ACHN (cell line): ENCODE results near the gene TBC1D2B.

Source experiments
- DNase-seq: peaks from one replicate; pipeline ENCODE4 v3.0.0-alpha.2; 2015
- in situ Hi-C: cut with HindIII; loops from 2 replicates; pipeline ENCODE4 v1.10.0; 2017; ENCODE audit warnings: low sequenced_read_pairs, low pct_ligation_motif_present, low pct_unique_long_range_greater_than_20kb

Gene TBC1D2B

GRCh38 chr15:78100886-78101285, 23.4 kb upstream of the TBC1D2B start:
- DNase-seq, result no peak
- in situ Hi-C loops, result no loop called here

- DNase-seq, result no peak
- in situ Hi-C loops, result no loop called here
Observed at GRCh38 chr15:78098131-78098755, 20.7 kb upstream of the TBC1D2B start.

GRCh38 chr15:78097667-78098066, 20.2 kb upstream of the TBC1D2B start:
- DNase-seq, result no peak
- in situ Hi-C loops, result no loop called here

- in situ Hi-C loops, result no loop called here
Observed at GRCh38 chr15:78093242-78094020, 15.9 kb upstream of the TBC1D2B start.

GRCh38 chr15:78092261-78093041, 14.9 kb upstream of the TBC1D2B start, which contains the start of gene SH2D7:
SH2D7 (plus strand) TSS chr15:78092561; CDS start chr15:78092585, 24 bp downstream.
- in situ Hi-C loops, result no loop called here
- DNase-seq, result no peak

More at GRCh38 chr15:78093242-78094020, 15.9 kb upstream of the TBC1D2B start:
- DNase-seq, result peak; percentile 89

- DNase-seq, result no peak
- in situ Hi-C loops, result no loop called here
Observed at GRCh38 chr15:78090422-78091063, 13.0 kb upstream of the TBC1D2B start.

- in situ Hi-C loops, result no loop called here
- no peak for DNase-seq
Observed at GRCh38 chr15:78088773-78089080, 11.2 kb upstream of the TBC1D2B start.

- DNase-seq, result no peak
Observed at GRCh38 chr15:78087951-78088772, 10.7 kb upstream of the TBC1D2B start.

GRCh38 chr15:78085928-78086327, 8.4 kb upstream of the TBC1D2B start:
- no peak for DNase-seq
- in situ Hi-C loops, result no loop called here

More at GRCh38 chr15:78087951-78088772, 10.7 kb upstream of the TBC1D2B start:
- in situ Hi-C loops, result no loop called here

GRCh38 chr15:78084449-78084750, 6.9 kb upstream of the TBC1D2B start:
- in situ Hi-C loops, result no loop called here

GRCh38 chr15:78083687-78084448, 6.4 kb upstream of the TBC1D2B start:
- DNase-seq, result no peak
- in situ Hi-C loops, result no loop called here

More at GRCh38 chr15:78084449-78084750, 6.9 kb upstream of the TBC1D2B start:
- DNase-seq, result no peak

GRCh38 chr15:78083186-78083585, 5.7 kb upstream of the TBC1D2B start:
- DNase-seq, result no peak
- in situ Hi-C loops, result no loop called here

- in situ Hi-C loops, result no loop called here
Observed at GRCh38 chr15:78082743-78083110, 5.2 kb upstream of the TBC1D2B start.

GRCh38 chr15:78082106-78082742, 4.7 kb upstream of the TBC1D2B start:
- in situ Hi-C loops, result no loop called here

More at GRCh38 chr15:78082743-78083110, 5.2 kb upstream of the TBC1D2B start:
- no peak for DNase-seq

GRCh38 chr15:78080088-78080460, 2.6 kb upstream of the TBC1D2B start:
- in situ Hi-C loops, result no loop called here
- no peak for DNase-seq

More at GRCh38 chr15:78082106-78082742, 4.7 kb upstream of the TBC1D2B start:
- DNase-seq, result no peak

- no peak for DNase-seq
- in situ Hi-C loops, result no loop called here
Observed at GRCh38 chr15:78079298-78080087, 2.0 kb upstream of the TBC1D2B start.

- no peak for DNase-seq
Observed at GRCh38 chr15:78077871-78078210, 330 bp upstream of the TBC1D2B start.

More at GRCh38 chr15:78077871-78078210, 330 bp upstream of the TBC1D2B start:
- in situ Hi-C loops, result no loop called here
